HEK293 (cell line): Measurements from ENCODE around the gene CC2D1A.

Source experiments
- CTCF ChIA-PET: fragments of 350-600 bp; formaldehyde crosslinking; extraction: SDS; loops from one replicate; lab custom pipeline; 2021; ENCODE audit warnings: antibody characterized with exemption; lab: Yijun Ruan, JAX
- POLR2A ChIA-PET: fragments of 300-600 bp; formaldehyde crosslinking; extraction: SDS; loops from one replicate; lab custom pipeline; 2020; ENCODE audit warnings: antibody characterized with exemption, inconsistent platforms; lab: Yijun Ruan, JAX
- H3K27ac ChIP-seq: fragments of 200-500 bp; sonication (Bioruptor generic); 2 replicates; pipeline ENCODE4 v1.5.1; 2014; ENCODE audit warnings: low read depth, low read length, control low read depth, inconsistent platforms; ENCODE audit errors: extremely low read depth
- H3K36me3 ChIP-seq, 2 experiments: fragments of 200-500 bp in 1 of 2; sonication (Bioruptor generic) in 1 of 2; 1 replicate in 1 of 2; 2 replicates in 1 of 2; pipeline ENCODE4 v1.5.1; 2014 to 2017; ENCODE audit warnings: inconsistent platforms in 2 of 2, low read length in 2 of 2; ENCODE audit not compliant: control insufficient read depth in 2 of 2, insufficient read depth in 1 of 2
- H3K4me1 ChIP-seq: fragments of 200-500 bp; sonication (Bioruptor generic); 2 replicates; pipeline ENCODE4 v1.5.1; 2014; ENCODE audit warnings: mild to moderate bottlenecking, low read length, inconsistent platforms; ENCODE audit not compliant: control insufficient read depth, insufficient read depth
- H3K4me3 ChIP-seq: 2 replicates; pipeline ENCODE4 v1.5.1; 2011; ENCODE audit warnings: low read depth, mild to moderate bottlenecking, control low read depth, low read length, moderate library complexity
- H3K9me3 ChIP-seq: fragments of 200-500 bp; sonication (Bioruptor generic); 2 replicates; pipeline ENCODE4 v1.5.1; 2014; ENCODE audit warnings: low read depth, low read length, inconsistent platforms; ENCODE audit not compliant: control insufficient read depth, insufficient read depth
- BCL11B ChIP-seq: fragments of 450-650 bp; formaldehyde crosslinking; IDR thresholded peaks from 2 replicates; pipeline ENCODE4 v1.5.1; 2016; ENCODE audit warnings: low read depth, missing biosample characterization, missing genetic modification characterization
- GFI1B ChIP-seq: fragments of 450-650 bp; formaldehyde crosslinking; IDR thresholded peaks from 2 replicates; pipeline ENCODE4 v1.5.1; 2016; ENCODE audit warnings: missing biosample characterization, missing genetic modification characterization
- HIC1 ChIP-seq: fragments of 450-650 bp; formaldehyde crosslinking; IDR thresholded peaks from 2 replicates; pipeline ENCODE4 v1.5.1; 2016; ENCODE audit warnings: missing biosample characterization, missing genetic modification characterization
- KLF10 ChIP-seq: fragments of 450-650 bp; IDR thresholded peaks from 2 replicates; pipeline ENCODE4 v1.5.1; 2018; ENCODE audit warnings: missing biosample characterization, mild to moderate bottlenecking, missing genetic modification characterization
- PRDM10 ChIP-seq: fragments of 450-650 bp; formaldehyde crosslinking; IDR thresholded peaks from 2 replicates; pipeline ENCODE4 v1.5.1; 2016; ENCODE audit warnings: missing biosample characterization, missing genetic modification characterization
- PRDM6 ChIP-seq: fragments of 450-650 bp; formaldehyde crosslinking; IDR thresholded peaks from 2 replicates; pipeline ENCODE4 v1.5.1; 2017; ENCODE audit warnings: missing biosample characterization, missing genetic modification characterization
- REPIN1 ChIP-seq: fragments of 450-650 bp; formaldehyde crosslinking; IDR thresholded peaks from 2 replicates; pipeline ENCODE4 v1.5.1; 2017; ENCODE audit warnings: missing biosample characterization, missing genetic modification characterization, low read depth
- SP3 ChIP-seq: fragments of 450-650 bp; formaldehyde crosslinking; IDR thresholded peaks from 2 replicates; pipeline ENCODE4 v1.5.1; 2016; ENCODE audit warnings: missing biosample characterization, missing genetic modification characterization
- ZBTB44 ChIP-seq: fragments of 450-650 bp; IDR thresholded peaks from 2 replicates; pipeline ENCODE4 v1.5.1; 2018; ENCODE audit warnings: missing biosample characterization, mild to moderate bottlenecking, missing genetic modification characterization
- ZEB2 ChIP-seq: fragments of 450-650 bp; formaldehyde crosslinking; IDR thresholded peaks from 2 replicates; pipeline ENCODE4 v1.5.1; 2016; ENCODE audit warnings: missing biosample characterization, missing genetic modification characterization
- ZNF280C ChIP-seq: fragments of 450-650 bp; formaldehyde crosslinking; IDR thresholded peaks from 2 replicates; pipeline ENCODE4 v1.5.1; 2016; ENCODE audit warnings: missing biosample characterization, missing genetic modification characterization
- ZNF394 ChIP-seq: fragments of 450-650 bp; formaldehyde crosslinking; IDR thresholded peaks from 2 replicates; pipeline ENCODE4 v1.5.1; 2016; ENCODE audit warnings: missing biosample characterization, missing genetic modification characterization, mild to moderate bottlenecking, moderate library complexity, borderline replicate concordance
- ZNF510 ChIP-seq: fragments of 450-650 bp; formaldehyde crosslinking; IDR thresholded peaks from 2 replicates; pipeline ENCODE4 v1.5.1; 2018; ENCODE audit warnings: mild to moderate bottlenecking, missing genetic modification characterization, missing biosample characterization; ENCODE audit not compliant: insufficient replicate concordance
- ZNF600 ChIP-seq: fragments of 450-650 bp; formaldehyde crosslinking; IDR thresholded peaks from 2 replicates; pipeline ENCODE4 v1.5.1; 2016; ENCODE audit warnings: missing biosample characterization, missing genetic modification characterization
- ZNF791 ChIP-seq: fragments of 450-650 bp; formaldehyde crosslinking; IDR thresholded peaks from 2 replicates; pipeline ENCODE4 v1.5.1; 2016; ENCODE audit warnings: missing biosample characterization, missing genetic modification characterization
- ZNF843 ChIP-seq: fragments of 450-650 bp; formaldehyde crosslinking; IDR thresholded peaks from 2 replicates; pipeline ENCODE4 v1.5.1; 2016; ENCODE audit warnings: missing biosample characterization, missing genetic modification characterization

CC2D1A gene

GRCh38 chr19:13864046-13864666, 41.8 kb upstream of the CC2D1A start:
- ChIA-PET CTCF (interaction anchor here (0.5 to 3.9 kb wide), 10 partner anchors 11 to 211 kb away, joined by 3 to 45 read pairs (median 8); partner anchors contain the start of genes C19orf53 and IL27RA), POLR2A (interaction anchor here (0.6 to 2.5 kb wide), 4 partner anchors 10 to 571 kb away, joined by 3 to 11 read pairs (median 3); a partner anchor contains a TSS)
- H3K9me3 ChIP-seq: no peaks in the 10 kb centered on the region
- no peak overlapping the region for H3K4me3 ChIP-seq
- H3K36me3 ChIP-seq: no peaks in the 10 kb centered on the region
- H3K27ac ChIP-seq: no peak overlapping the region; the same call in 1 of the 2 replicates
- TF ChIP-seq ZEB2 (0 out of 2 replicates have a peak, but pooled peaks have one; percentile 41), HIC1 (tag by site-specific recombination) (peak; percentile 43; the same call in 1 of the 2 replicates), ZNF600 (tag by site-specific recombination) (peak; percentile 73), GFI1B (tag by site-specific recombination) (no peak)
- H3K4me1 ChIP-seq: no peaks in the 10 kb centered on the region; the same call in 1 of the 2 replicates

- ChIA-PET CTCF (interaction anchor here (0.5 to 3.9 kb wide), 4 partner anchors 12 to 211 kb away, joined by 4 to 45 read pairs (median 14); partner anchors contain the start of gene C19orf53), POLR2A (interaction anchor here (0.6 to 1.3 kb wide), 3 partner anchors 10 to 196 kb away, joined by 3 read pairs; no protein-coding TSS in a partner anchor)
- H3K9me3 ChIP-seq: no peaks in the 10 kb centered on the region
- peak overlapping the region; percentile 65; the same call in 1 of the 2 replicates for H3K27ac ChIP-seq
- no peaks in the 10 kb centered on the region; a peak in 1 of 3 replicates for H3K36me3 ChIP-seq
- H3K4me3 ChIP-seq: peak overlapping the region; percentile 60
- no peaks in the 10 kb centered on the region; the same call in 1 of the 2 replicates for H3K4me1 ChIP-seq
- TF ChIP-seq PRDM10: no peak
- TF ChIP-seq PRDM6 (tag by site-specific recombination): no peak
- TF ChIP-seq ZNF791 (tag by site-specific recombination): no peak
- TF ChIP-seq SP3 (tag by site-specific recombination): no peak
- TF ChIP-seq KLF10 (tag by site-specific recombination): no peak
- TF ChIP-seq ZNF843: no peak
- no peak for TF ChIP-seq REPIN1 (tag by site-specific recombination)
- no peak for TF ChIP-seq BCL11B (tag by site-specific recombination)
- TF ChIP-seq ZNF394 (tag by site-specific recombination): no peak
- no peak for TF ChIP-seq ZNF510 (tag by site-specific recombination)
- no peak for TF ChIP-seq ZBTB44 (tag by site-specific recombination)
- TF ChIP-seq ZNF280C (tag by site-specific recombination): no peak
- TF ChIP-seq HIC1 (tag by site-specific recombination): peak; percentile 12; the same call in 1 of the 2 replicates
Observed at GRCh38 chr19:13864667-13865570, 41.1 kb upstream of the CC2D1A start.
